Mammary epithelial cell (primary cell): ENCODE measurements around the gene GPR108.

Source experiments
- EZH2 ChIP-seq: IDR thresholded peaks from 2 replicates; pipeline ENCODE4 v1.6.1; 2012; ENCODE audit warnings: low read length, inconsistent platforms, borderline replicate concordance
- TF ChIP-seq, protein P1 (sequence below), 2 donors: IDR thresholded peaks in 1 of 2; conservative IDR thresholded peaks in 1 of 2; 2 replicates each; pipeline ENCODE4 v1.5.1; 2011 to 2012; ENCODE audit warnings: inconsistent platforms in 2 of 2, low read length in 2 of 2, mild to moderate bottlenecking in 2 of 2, control low read depth in 1 of 2, low read depth in 1 of 2; ENCODE audit not compliant: insufficient read depth in 1 of 2; ENCODE audit errors: extremely low read depth in 1 of 2

DNA sequence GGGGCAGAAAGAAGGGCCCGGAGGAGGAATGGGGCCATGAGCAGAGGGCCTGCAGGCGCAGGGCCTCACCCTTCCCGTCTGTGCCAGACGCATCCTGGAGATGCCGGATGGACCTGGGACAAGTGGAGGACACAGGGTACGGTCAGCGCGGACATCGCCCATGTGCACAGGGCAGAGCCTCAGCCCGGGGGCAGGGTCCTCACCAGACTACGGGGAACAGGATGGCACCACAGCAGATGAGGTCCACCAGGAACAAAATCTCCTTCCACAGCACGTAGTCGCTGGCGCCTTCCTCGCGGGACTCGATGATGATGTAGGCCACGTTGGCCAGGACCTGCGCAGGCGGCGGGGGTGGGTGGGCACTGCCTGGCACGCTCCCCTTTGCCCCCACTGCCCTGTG lies 5.6 kb downstream of the GPR108 start:
- TF ChIP-seq, protein P1, sequence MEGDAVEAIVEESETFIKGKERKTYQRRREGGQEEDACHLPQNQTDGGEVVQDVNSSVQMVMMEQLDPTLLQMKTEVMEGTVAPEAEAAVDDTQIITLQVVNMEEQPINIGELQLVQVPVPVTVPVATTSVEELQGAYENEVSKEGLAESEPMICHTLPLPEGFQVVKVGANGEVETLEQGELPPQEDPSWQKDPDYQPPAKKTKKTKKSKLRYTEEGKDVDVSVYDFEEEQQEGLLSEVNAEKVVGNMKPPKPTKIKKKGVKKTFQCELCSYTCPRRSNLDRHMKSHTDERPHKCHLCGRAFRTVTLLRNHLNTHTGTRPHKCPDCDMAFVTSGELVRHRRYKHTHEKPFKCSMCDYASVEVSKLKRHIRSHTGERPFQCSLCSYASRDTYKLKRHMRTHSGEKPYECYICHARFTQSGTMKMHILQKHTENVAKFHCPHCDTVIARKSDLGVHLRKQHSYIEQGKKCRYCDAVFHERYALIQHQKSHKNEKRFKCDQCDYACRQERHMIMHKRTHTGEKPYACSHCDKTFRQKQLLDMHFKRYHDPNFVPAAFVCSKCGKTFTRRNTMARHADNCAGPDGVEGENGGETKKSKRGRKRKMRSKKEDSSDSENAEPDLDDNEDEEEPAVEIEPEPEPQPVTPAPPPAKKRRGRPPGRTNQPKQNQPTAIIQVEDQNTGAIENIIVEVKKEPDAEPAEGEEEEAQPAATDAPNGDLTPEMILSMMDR (conservative IDR thresholded peaks at IDR 0.05 in 1 of 2, IDR thresholded peaks at IDR 0.05 in 1 of 2; ENCODE audit: extremely low read depth in 1 of 2, insufficient read depth in 1 of 2, low read depth in 1 of 2, low read length in 2 of 2) = no peak
- no peak for TF ChIP-seq EZH2
